GM19463 (cell line): ENCODE measurements around the gene TCEAL9.
"Not testable (repeated sequence)": the region's sequence is repeated elsewhere in the genome, so short reads cannot be mapped to it uniquely, and the experiment has no call there.

Experiments
- ATAC-seq: cut with Tn5 transposase; IDR thresholded peaks from one replicate; pipeline ENCODE4 v1.9.1; 2021; ENCODE audit warnings: mild to moderate bottlenecking, moderate library complexity; ENCODE audit not compliant: unreplicated experiment

Gene TCEAL9

DNA sequence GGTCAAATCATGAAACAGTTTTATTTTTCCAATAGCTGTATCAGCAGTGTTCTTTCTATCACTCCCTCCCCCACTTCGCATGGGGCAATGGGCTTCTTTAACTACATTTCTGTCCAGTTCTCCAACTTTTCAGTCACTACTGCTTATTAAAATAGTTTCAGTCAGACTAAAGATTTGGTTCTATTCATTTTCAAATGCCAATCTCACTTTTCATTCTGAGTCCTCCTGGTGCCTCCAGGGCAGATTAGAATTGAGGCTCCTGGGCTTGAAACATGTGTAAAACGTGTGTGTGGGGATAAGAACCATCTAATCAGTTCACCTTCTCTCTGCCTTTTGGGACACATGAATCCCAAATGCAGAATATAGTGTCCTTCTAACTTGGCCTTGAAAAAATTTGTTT is 16.6 kb downstream of the TCEAL9 start:
- ATAC-seq: no peak

DNA sequence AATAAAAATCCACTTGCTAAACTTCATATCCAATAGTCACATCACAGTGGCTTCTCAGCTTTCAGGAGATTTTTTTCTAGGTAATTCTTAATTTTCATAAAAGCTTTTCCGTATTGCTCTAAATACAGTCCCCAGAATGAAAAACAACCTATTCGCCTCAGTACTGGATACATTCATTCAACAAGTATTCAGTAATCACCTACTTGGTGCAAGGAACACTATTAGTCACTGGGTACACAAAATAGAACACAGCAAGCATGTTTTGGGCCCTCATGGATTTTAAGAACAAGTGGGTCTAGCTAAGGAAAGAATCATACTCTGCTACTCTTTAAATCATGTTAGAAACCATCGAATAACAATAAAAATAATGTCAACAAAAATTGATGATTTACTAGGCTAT is 17.3 kb downstream of the TCEAL9 start:
- no peak for ATAC-seq

DNA sequence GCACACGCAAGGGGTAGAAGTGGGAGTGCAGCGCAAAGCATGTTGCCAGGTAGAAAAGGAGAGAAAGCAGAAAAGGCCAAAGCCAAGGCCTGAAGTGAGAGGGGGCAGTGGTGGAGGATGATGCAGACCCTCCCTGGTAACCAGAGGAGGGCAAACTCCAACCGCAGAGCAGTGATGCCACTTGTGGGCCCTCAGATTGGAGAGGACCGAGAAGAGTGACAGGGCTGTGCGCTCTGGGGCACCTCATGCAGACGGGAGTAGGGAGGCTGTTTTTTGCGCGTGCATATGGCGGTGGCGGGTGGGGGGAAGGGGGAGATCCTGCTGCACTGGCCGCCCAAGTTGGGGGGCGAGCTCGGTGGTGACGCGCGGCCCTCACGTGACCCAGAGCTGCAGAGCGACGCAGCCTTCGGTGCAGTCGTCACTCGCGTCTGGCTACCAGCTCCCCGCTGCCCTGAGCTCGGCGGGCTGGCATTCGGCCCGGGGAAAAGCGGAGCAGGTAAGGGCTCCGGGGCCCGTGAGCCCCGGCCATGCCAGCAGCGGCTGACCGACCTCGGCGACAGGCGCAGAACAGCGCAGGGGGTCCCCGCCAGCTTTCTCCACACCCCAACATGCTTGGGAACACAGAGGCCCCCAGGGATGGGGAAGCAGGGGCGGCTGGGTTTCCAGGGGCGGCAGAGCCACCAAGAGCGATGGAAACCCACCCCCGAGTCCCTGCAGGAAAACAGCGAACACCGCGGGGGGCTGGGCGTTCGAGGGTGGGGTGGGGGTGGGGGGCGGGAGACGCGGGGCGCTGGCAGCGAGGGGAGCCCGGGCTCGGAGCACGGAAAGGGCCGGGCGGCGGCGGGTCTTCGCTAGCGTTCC is 20.0 kb downstream of the TCEAL9 start, which contains the start of gene BEX3:
TSS of gene BEX3 (plus strand) at position 421 of the 861 bp plus-strand sequence. CDS start 984 bp downstream, outside the sequence.
- no peak for ATAC-seq

DNA sequence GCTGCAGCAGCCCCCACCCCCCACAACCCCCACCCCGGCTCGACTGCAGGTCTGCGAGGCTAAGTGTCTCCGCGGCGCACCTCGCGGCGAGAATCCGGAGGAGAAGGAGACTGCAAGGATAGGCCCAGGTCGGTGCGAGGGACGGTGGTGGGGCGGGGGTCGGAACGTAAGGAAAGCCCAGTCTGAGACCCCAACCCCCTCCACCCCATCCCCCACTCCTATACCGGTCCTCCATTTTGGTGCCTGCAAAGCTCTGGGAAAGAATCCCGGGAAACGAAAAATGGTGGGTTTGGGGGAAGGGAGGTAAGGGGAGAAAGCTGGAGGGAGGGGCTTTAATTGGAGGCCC is 20.6 kb downstream of the TCEAL9 start:
- ATAC-seq: no peak

DNA sequence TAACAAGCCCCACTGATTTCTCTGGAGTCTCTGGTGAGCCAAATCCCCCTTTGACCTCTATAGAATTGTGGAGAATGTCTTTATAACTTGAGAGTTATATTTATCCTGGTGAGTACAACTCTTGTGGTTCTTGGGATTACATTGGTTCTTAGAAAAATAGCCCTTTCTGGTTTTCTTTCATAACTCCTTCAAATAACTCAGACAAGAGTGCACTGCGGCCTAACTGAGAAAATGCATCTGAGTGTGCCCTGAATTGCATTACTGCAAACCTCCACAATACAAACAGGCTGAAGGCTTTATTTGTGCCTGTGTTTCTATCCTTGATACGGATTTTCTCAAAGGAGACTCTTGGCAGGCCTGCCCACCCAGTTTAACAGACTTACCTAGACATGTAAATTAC is 22.7 kb downstream of the TCEAL9 start:
- no peak for ATAC-seq

DNA sequence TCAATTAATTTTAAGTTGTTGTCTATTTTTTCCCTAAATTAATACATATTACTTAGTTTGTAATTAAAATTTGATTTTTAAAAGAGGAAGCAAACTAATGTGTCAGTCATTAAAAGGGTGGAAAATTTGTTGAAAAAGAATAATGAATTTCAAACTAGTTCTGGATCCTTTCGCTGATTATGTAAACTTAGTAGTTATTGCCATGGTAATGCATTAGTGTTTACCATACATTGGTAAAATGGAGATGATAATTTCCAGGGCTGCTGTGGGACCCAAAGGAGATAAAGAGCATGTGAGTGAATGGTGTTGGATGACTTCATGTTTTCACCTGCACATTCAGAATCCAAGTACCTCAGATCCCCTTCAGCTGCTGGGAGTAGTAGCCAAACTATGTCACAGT is 26.6 kb downstream of the TCEAL9 start:
- ATAC-seq: no peak

GRCh38 chrX:103384672-103385071 is 28.4 kb downstream of the TCEAL9 start:
- ATAC-seq: no peak

DNA sequence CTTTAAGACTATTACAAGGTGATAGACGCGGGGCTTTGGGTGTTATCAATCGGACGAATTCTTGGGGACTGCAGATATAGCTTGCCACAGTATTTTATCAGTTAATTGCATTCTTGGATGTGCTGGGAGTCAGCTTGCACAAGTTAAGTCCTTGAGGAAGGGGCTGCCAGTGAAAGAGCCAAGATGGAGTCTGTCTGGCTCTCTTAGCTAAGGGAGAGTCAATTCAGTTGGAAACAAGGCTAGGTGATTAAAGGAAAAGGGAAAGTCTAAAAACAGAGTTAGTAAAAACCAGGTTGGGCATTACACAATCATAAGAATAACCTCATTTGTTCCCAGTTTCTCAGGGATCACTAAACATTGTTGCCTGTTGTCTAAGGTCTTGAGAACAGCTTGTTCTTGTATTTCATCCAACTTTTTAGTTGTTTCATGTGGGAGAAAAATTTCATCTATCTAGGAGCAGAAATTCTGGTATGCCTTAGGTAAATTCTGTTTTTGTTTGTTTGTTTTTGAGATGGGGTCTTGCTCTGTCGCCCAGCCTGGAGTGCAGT is 29.1 kb downstream of the TCEAL9 start:
- not testable (repeated sequence) for ATAC-seq

- ATAC-seq: no peak
Observed at GRCh38 chrX:103386332-103386731, 30.0 kb downstream of the TCEAL9 start.

DNA sequence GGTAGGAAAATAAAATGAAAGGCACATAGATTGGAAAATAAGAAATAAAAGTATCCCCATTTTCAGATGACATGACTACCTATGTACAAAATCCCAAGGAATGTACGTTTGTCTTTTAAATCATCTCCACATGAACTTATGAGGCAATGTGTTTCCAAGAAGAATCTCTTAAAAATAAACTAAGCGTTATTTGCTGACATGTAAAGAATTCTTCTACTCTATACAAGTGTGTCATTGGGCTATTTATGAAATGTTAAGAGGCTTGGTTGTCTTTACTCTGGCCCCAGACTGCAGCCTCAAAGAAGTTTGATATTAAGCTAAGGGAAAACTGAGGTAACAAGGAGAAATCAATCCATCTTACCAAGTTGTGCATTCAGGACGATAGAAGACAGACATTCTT is 37.2 kb downstream of the TCEAL9 start:
- no peak for ATAC-seq

DNA sequence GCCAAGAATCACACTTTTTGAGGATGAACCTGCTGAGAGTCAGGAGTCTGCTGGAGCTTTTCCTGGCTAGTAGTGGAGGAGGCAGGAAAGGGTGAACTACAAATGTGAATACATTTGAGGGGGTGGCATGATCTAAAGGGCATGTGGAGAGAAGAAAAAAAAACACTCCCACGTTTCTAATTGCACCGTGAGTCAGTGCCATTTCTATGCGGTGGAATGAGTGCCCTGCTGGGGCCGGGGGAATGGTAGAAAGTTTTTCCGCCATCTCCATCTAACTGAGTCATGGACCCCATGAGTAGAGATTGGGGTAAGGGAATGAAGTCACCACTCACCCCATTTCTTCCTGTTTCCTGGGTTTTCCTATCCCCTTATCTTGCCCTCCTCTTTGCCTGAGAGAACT is 39.9 kb downstream of the TCEAL9 start:
- no peak for ATAC-seq

- ATAC-seq: no peak
Observed at GRCh38 chrX:103396660-103397059, 40.4 kb downstream of the TCEAL9 start.

DNA sequence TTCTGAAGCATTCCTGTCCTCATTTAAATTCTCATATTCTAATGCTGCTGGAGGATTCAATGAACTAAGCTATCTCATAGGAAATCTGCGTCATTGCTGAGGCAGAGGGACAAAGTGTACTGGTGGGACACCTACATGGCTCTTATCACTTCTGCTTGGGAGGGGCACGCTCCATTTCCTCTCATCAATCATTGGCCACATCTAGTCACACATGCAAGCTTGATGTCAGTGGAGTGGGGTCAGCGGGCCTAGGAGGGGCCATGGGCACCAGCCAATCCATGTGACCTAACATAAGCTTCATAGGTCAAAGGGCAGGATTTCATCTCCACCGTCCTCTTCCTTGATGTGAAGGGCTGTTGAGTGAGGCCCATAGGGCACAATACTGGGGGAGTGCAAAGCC is 41.4 kb downstream of the TCEAL9 start:
- ATAC-seq: no peak

- no peak for ATAC-seq
Observed at GRCh38 chrX:103398421-103398864, 42.1 kb downstream of the TCEAL9 start.

DNA sequence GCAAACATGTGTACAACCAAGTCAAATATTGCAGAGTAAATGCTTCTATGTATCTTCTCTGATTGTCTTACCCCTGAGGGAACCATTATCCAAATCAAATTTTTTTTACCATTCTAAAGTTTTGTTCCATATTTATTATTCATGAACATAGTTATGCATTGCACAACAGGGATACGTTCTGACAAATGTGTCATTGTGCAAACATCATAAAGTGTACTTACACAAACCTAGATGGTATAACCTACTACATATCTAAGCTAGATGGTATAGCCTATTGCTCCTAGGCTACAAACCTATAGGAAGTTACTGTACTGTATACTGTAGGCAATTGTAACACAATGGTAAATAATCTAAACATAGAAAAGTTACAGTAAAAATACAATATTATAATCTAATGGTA is 43.4 kb downstream of the TCEAL9 start:
- no peak for ATAC-seq

GRCh38 chrX:103400931-103401330 is 44.6 kb downstream of the TCEAL9 start:
- no peak for ATAC-seq

DNA sequence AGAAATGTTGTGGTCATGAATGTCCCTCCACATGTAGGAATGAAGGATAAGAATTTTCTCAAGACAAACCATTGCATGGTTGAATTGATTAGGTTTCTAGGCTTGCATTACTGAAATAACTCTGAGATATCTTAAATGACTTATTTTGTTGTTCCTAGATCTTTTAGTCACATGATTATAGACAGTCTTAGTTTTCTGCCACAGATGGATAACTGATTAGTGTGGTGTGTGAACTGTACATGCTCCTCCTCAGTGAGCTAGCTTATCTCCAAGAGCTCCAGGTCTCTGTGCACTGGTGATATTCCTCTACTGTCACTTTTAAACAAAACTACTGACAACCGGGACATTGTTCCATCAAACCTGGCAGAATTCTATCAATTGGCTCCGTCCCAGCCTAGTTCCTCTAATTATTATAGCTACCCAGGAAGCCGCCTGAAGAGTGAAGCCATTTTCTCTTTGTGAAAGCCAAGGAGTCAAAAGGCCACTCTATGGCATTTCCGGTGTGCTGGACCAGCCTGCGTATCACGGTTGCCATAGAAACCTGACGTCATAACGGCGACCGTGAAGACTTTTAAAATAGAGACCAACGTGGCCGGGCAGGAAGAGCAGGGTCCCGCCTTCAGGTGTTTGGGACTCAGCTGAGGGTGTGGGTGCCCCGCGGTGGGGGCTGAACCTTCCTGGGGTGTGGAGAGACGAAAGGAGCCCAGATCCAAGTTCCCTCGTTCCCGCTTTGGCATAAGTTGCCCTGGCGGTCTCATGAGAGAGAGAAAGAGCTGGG is 48.1 kb downstream of the TCEAL9 start:
- peak; percentile 97 for ATAC-seq

GRCh38 chrX:103405009-103405333 is 48.7 kb downstream of the TCEAL9 start:
- ATAC-seq: no peak

GRCh38 chrX:103406256-103406655 is 50.0 kb downstream of the TCEAL9 start:
- no peak for ATAC-seq

DNA sequence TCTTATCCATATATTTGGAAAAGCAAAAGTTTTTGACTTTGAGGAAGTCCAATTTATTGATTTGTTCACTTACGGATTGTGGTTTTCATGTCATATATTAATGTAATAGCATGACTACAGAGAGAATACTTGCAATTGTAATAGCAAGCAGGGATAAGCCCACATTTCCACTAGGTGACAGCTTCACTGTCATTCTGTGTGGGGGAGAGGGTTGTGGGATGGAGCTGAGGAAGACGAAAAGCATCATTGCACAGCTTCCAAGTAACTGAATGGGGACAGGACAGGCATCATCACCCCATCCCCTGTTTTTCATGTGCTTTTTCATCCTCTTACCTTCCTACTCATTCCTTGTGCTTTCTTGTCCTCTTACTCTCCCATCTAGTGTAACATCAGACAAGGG is 51.5 kb downstream of the TCEAL9 start:
- ATAC-seq: no peak
